HG03342 (cell line): ENCODE data around the gene FARS2.

Source experiments
- ATAC-seq: cut with Tn5 transposase; IDR thresholded peaks from one replicate; pipeline ENCODE4 v1.9.1; 2021; ENCODE audit warnings: mild to moderate bottlenecking, moderate library complexity; ENCODE audit not compliant: unreplicated experiment

FARS2 gene

DNA sequence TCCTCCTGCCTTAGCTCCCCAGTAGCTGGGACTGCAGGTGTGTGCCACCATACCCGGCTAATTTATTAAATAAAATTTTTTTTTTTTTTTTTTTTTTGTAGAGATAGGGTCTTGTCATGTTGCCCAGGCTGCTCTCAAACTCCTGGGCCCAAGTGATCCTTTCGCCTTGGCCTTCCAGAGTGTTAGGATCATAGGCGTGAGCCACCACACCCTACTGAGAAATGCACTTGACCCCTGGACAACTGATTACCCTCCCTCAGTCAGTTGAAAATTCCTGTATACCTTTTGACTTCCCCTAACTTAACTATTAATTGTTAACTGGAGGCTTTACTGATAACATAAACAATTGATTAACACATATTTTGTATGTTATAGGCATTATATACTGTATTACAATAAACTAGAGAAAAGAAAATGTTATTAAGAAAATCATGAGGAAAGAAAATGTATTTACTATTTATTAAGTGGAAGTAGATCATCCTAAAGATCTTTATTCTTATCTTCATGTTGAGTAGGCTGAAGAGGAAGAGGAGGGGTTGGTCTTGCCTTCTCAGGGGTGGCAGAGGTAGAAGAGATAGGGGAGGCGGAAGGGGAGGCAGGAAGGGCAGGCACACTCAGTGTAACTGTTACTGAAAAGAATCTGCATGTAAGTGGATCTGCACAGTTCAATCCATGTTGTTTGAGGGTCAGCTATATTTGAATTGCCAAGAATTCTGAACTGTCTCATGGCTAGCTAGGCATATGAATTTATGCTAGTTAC, 104.3 kb downstream of the FARS2 start:
- no peak for ATAC-seq

DNA sequence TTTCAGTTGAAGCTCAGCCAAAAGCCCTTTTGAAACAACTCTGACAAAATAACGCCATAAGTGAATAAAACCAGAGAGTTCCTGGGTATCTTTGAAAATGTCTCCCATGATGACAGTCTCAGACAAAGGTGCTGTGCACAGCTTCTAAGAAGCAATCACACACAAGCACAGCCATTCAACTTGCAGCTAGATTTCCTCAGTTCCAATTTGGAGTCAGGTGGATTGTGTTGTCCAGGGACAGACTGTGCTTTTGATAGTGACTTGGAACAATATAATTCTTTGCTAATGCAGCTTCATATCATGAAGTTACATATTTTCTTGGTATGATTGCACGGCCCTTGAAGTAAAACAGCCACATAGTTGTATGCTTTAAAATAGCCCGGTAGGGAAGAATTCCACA, 105.6 kb downstream of the FARS2 start:
- no peak for ATAC-seq

DNA sequence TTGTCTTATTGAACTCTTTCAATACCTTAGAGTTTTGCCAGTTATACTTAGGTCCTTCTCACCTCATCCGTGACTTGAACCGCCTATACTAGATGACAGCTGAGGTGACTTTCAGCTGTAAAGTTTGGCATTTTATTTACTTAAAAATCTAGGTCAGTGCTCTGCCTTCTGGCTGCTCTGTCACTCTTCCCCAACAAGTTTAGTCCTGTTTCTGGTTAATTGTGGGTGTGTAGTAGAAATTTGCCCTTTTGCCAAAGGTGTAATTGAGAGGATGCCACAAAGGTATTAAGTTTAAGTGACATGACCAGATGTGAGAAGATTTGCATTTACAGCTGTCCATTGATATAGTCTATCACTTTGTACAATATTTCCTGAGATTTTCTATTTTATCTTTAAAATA, 106.2 kb downstream of the FARS2 start:
- ATAC-seq = no peak

DNA sequence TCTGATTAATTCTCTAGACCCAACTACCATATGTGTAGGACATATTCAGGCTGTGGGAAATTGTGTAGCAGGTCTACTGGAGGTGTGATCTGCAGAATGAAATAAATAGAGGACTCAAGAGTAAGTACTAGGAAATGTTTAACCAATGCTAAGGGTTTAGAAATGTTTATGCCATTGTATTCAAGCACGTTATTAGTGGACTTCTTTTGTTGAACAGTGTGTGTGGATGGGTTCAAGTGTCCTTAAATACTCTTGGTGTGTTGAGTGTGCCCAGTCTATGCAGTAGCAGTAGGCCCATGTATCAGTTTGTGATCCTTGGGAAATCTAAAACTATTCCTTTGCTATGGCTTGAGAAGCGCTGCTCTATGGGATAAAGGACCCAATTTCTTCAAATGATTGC, 112.1 kb downstream of the FARS2 start:
- no peak for ATAC-seq

DNA sequence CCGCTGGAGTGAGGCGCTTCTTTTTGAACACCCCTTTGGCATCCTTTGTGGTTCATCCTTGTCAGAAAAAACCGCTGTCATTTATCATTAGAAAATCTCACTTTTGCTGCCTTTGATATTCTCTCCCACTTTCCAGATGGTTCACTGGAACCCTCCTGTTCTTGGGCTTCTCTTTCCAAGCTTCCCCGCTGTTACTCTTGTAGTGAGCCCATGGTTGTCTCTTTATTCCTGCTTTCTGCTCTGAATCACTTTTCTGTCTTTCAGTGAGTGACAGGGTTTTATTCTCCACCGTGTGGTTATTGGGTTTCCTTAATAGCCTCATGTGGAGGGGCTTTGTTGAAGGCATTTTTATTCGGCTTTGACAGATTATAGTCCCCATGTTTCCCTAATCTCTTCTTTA, 117.0 kb downstream of the FARS2 start:
- no peak for ATAC-seq

DNA sequence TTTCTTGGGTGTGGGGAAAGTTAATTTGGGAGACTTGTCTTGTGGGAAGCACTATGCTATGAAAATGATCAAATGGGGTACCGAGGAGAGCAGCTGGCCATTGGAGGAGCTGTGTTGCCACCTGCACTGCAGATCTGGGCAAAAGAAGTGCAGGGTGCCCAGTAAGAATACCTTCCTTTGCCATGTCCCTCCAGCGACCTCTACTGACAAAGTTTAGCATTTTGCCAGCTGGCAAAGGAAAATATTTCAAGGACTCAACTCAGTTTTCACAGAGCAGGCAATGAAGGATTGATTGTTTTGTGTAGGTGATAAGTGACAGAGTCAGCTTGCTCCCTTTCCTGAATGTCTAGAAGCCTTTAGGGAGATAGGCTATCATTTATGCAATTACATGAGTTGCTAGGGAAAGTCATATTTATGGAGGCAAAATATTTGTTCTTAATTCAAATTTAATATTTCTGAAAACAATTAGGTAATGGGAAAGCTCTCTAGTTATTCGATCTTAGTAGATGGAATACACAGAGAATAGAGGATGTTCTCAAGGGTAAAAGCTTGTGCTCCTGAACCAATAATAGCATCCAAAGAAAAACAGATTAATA, 118.4 kb downstream of the FARS2 start:
- no peak for ATAC-seq

DNA sequence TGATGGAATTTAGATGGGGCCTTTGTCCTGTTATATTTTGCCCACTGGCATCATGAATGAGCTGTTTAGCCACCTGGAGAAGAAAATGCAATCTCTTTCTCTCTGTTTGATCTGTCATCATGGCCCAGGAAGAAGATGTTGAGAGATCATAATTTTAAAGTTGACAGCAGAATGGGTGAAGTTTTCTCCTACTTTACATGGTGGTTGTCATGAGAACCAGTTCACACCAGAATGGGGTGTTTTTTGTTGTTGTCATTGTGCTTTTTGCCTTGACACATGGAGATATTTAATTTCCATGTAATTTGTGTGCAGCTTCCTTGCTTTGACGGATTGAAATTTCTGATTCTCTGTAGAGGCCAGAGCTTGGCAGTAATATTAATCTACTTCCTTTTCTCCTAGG, 122.5 kb downstream of the FARS2 start:
- no peak for ATAC-seq

DNA sequence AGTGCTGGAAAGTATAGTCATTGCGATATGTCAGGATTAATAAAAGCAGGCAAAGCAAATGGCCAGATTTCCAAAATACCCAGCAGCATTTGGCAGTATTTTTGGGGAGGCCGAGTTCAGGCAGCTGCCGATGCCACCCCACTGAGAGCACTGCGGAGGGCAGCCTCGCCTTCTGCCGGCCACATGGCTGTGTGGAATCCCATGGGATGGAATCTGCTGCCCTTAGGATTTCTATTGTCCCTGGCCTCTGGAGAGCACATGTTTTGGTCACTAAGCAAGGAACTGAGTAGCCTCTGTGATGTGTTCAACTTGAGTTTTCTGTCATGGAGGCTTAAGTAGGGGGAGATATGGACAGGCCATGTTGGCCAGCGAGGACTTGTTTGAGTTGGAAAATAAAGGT, 123.0 kb downstream of the FARS2 start:
- ATAC-seq = no peak

DNA sequence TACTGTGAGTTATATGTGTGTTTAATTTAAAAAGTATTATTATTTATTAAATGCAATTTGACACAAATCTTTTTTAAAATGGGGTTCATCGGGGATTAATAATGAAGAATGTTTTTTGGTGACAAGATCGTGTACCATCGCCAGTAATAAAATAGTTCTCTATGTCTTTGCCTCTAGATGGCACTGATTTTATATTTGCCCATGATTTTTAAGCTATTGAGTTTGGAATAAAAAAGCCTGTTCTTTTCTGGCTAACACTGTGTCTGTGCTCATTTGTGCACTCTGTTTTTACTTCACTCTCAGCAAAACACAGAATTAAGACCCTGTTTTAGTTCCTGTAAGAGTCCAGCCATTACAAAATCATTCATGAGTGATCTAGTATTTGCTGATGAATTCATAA, 127.0 kb downstream of the FARS2 start:
- no peak for ATAC-seq

DNA sequence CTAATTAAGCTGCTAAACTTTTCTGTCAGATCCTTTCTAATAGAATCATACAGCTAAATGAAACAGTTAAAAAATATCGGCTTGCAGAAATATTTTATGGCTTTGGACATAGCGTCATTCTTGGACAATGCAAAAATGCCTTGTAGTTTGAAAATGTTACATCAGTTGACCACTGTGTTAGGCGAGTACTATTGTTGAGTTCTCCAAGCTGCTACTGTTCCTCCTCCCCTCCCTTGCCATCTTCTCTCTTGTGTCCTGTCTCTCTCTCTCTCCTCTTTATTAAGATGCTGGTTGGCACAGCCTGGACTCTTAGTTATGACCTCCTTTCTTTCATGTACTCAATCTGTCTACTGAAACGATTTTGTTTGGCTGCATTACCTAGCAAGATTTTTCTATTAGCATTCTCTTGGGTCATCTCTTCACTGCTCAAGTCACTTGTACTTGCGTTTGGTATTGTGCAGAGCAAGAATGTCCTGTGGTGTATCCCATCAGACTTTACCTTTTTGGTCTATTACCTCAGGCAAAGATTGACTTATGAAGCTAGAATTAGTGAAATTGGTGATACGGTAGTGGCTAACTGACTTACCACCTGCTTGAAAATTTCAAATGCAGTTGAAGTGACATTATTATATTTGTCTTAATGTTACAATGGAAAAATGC, 127.9 kb downstream of the FARS2 start:
- no peak for ATAC-seq

DNA sequence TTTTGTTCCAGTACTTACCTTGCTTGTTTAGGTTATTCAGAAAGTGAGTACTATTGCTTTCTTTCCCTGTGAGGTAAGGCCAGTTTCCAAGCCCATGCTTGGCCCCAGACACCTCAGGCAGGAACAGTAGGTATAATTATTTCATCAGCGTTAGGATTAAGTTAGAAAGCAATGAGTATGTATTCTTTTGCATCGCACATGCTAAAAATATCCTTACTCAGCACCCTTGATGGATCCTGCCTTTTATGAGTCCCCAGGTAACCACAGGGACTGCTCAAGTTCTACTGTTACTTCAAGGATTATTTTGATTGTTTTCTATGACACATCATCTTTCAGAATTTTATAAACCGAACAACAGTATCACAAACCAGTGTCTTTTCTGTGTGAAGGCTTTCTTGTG, 128.9 kb downstream of the FARS2 start:
- ATAC-seq = no peak

DNA sequence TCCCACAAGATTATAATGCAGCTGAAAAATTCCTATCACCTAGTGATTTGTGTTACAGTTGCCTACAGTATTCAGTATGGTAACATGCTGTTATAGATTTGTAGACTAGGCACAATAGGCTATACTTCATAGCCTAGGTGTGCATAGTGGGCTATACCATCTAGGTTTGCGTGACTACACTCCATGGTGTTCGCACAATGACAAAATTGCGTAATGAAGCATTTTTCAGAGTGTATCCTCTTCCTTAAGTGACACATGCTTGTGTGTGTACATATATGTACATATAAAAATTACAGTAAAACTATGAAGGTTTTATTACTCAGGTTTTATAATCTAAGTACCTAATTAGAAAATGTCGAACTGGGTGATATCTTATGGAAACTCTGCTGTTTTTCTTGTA, 133.0 kb downstream of the FARS2 start:
- no peak for ATAC-seq

DNA sequence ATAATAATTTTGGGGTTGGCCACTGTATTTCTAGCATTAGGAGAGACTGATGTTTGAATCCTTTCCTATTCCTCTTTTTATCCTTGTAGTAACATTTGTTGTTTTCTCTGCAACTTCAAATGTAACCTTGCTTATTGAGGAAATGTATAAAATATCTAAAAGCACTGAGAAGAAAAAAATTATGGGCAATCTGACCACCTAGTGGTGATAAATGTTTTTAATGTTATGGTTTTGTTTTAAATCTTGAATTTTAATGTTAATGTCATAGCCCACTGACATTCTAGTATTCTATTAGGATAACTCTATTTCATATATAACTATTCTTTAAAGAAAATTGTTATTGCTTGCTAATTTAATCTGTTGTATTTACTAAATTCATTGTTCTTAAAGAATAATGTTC, 134.4 kb downstream of the FARS2 start:
- ATAC-seq = no peak

DNA sequence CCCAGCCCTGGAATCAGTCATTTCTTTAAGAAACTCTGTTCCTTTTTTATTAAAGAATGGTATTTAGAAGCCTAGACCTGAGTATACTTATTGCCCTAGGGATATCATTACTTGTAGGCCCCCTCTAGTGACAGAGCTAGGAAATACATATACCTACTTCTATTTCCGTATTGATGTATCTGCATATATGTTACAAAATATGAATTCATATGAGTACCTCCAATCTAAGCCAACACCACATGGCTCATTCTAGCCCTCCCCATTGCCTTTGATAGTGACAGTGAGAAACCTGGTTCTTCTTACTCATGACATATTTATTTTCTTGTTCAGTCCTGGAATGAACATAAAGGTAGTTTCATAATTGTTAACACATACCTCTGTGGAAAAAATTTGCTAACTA, 137.2 kb downstream of the FARS2 start:
- ATAC-seq = peak; percentile 70

DNA sequence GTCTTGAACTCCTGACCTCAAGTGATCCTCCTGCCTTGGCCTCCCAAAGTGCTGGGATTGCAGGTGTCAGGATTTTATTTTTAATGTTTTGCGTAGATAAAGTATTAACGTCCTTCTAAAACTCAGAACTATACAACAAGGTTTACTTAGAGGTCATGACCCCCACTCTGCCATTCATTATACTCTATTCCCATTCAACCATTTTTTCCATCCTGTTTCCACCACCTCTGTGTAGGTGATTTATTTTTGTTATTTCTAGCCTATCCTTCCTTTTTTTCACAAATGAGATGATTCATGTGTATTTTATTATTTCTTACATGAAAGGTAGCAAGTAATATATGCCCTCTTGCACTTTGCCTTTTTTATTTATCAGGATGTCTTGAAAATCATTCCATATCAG, 138.1 kb downstream of the FARS2 start:
- ATAC-seq = no peak

DNA sequence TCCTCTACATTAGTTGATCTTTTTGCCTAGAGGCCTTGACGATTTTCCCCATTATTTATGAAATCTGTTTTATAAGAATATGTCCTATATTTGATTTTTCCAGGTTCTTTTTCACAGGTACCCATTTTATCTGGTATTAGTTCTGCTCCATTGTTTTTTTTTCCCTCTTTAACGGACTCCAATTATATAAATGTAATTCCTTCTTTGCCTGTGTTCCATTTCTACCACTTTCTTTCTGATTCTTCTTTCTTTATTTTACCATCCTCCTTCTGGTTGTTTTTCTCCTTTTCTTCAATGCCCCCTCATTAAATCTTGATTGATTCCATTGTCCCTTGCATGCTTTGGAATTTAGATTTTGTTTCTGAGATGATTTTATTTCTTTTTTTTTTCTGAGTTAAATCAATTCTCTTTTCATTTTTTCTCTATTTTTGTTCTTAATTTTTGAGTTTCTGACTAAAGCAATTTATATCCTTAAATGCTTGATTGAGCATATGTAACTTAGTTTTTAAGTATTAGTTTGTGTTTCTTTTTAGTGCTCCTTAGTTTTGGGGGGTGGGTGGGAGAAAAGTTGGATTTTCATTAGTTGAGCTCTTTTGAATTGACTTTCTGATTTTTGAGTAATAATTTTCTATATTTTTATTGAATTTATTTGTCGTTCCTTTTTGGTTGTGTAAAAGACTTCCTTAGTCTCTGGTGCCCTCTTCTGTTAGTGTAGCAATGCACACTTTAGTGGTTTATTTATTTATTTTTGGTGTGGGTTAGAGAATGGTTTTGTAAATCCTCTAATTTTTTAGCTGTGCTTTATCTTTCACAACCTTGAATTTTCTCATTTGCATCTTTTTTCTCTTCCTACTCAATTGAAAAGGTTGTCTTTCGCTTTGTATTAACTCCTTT, 140.8 kb downstream of the FARS2 start:
- ATAC-seq = no peak

DNA sequence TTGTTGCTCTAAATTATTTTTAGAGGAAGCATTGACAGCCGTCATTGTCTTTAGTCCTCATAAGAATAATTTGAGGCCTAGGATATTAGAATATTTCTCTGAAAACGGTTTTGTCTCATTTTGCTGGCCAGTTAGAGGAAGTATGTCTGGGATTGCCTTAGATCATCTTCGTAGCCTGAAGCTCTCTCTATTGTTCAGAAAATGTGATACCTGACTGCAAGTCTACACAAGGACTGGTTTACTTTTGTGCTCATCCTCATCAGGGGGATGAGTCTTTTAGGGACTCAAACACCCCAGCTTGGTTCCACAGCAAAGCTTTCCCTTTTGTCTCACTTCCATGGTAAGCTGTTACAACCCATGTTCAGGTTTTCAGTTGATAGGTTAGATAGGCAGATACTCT, 141.8 kb downstream of the FARS2 start:
- no peak for ATAC-seq

DNA sequence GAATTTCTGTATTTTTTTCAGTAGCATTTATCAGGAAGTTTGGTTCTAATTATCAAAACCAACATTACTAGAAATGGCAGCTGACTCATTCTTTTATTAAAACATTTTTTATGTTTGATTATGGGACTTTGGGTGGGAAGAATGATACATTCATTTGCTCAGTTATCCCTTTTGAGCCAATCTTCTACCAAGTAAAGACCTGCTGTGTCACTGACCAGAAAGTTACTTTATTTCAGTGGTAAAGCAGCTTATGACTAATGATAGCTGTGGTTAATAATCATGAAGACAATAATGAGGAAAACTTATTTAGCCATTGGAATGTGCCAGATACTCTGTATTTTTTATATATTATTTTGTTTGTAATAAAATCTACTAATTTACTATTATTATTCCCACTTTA, 142.3 kb downstream of the FARS2 start:
- ATAC-seq = no peak

DNA sequence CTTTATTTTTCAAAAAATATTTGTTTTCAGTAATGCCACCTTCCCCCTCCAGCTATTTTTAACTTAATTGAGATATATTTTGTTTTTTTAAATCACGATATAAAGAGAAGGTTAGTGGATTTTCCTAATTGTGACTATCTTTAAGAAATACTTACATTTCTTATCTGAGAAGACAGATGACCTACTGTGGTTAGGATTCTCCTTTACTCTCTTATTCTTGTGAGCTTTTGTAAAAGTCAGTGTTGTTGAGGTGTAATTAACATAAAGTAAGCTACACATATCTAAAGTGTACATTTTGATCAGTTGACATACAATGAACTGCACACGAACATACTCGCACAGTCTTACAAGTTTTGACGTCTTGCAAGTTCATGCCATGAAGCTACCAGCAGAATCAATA, 144.7 kb downstream of the FARS2 start:
- ATAC-seq = no peak

DNA sequence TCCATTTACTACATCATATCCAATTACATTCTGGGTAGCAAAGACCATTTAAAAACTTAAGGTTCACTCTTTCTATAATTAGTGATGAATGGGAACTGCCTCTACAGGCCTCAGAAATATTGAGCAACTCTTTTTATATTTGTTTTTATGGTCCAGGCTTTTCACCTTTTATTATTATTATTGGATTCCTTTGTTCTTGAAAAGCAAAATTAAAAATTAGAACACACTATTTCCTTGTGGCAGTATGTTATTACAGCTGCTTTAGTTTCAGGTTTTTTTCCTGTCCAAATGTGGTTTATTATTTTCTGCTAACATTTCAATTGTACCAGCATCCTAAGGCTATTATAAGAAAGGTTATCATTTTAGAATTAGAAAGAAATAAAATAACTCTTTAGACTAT, 150.1 kb downstream of the FARS2 start:
- ATAC-seq = no peak

DNA sequence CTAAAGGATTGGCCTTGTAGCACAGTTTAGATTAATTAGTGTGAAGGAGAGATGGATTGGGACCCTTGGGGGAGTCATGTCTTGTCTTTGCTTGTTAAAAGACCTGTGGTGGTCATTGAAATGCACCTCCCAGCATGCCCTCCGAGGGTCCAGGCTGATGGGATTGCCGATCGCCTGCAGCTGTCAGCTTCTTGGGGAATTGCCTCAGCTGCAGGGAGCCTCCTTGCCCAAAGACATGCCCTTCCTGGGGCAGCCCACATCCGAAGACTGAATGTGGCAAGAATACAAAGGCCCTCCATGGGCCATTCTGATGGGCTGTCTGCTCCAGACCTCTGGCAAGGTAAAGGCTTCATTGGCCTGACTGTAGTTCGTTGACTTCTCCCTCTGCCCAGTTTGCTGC, 150.7 kb downstream of the FARS2 start:
- no peak for ATAC-seq
